ENCODE data around the gene TAF15.

TAF15 gene

GRCh38 chr17:35890774-35891155, 81.5 kb downstream of the TAF15 start:
- peak; percentile 27 for DNase-seq
- Histone ChIP-seq H3K4ac (ENCODE audit: low read depth, low read length) (no peak overlapping the region), H3K27ac (ENCODE audit: low read depth, low read length) (no peak overlapping the region), H3K4me2 (ENCODE audit: low read length) (no peak overlapping the region), H3K56ac (ENCODE audit: low read length) (no peak overlapping the region), H3K36me3 (ENCODE audit: control insufficient read depth, insufficient read depth, low read length) (no peaks in the 10 kb centered on the region), H2BK5ac (ENCODE audit: low read length) (no peak overlapping the region), H3K27me3 (ENCODE audit: insufficient read depth, low read length, poor library complexity) (no peaks in the 10 kb centered on the region), H3K18ac (ENCODE audit: low read length) (no peak overlapping the region), H2BK15ac (replicated peaks; ENCODE audit: low read depth) (no peak overlapping the region), H2BK120ac (ENCODE audit: low read depth, low read length) (no peak overlapping the region), H3K23ac (ENCODE audit: low read length) (no peak overlapping the region), H2AK5ac (ENCODE audit: low read length) (no peak overlapping the region), H4K5ac (ENCODE audit: low read length) (no peak overlapping the region), H3K79me2 (ENCODE audit: control insufficient read depth, insufficient read depth, low read length) (no peaks in the 10 kb centered on the region), H3K4me3 (ENCODE audit: low read length) (no peak overlapping the region), H4K8ac (ENCODE audit: low read depth, low read length) (no peak overlapping the region), H3K79me1 (ENCODE audit: low read length) (no peaks in the 10 kb centered on the region), H3K9ac (ENCODE audit: low read length) (no peak overlapping the region), H3K4me1 (ENCODE audit: control insufficient read depth, low read depth, low read length) (peaks cover 3% of the 10 kb centered on the region)
- no CpG with 5 or more reads among the region's 4 CpGs for WGBS (ENCODE audit: extremely low coverage, insufficient coverage, low lambda C conversion rate)

GRCh38 chr17:35891269-35891668, 82.0 kb downstream of the TAF15 start:
- no CpG with 5 or more reads among the region's 4 CpGs for WGBS (ENCODE audit: extremely low coverage, insufficient coverage, low lambda C conversion rate)
- no peak overlapping the region for H2BK5ac ChIP-seq (ENCODE audit: low read length)

DNA sequence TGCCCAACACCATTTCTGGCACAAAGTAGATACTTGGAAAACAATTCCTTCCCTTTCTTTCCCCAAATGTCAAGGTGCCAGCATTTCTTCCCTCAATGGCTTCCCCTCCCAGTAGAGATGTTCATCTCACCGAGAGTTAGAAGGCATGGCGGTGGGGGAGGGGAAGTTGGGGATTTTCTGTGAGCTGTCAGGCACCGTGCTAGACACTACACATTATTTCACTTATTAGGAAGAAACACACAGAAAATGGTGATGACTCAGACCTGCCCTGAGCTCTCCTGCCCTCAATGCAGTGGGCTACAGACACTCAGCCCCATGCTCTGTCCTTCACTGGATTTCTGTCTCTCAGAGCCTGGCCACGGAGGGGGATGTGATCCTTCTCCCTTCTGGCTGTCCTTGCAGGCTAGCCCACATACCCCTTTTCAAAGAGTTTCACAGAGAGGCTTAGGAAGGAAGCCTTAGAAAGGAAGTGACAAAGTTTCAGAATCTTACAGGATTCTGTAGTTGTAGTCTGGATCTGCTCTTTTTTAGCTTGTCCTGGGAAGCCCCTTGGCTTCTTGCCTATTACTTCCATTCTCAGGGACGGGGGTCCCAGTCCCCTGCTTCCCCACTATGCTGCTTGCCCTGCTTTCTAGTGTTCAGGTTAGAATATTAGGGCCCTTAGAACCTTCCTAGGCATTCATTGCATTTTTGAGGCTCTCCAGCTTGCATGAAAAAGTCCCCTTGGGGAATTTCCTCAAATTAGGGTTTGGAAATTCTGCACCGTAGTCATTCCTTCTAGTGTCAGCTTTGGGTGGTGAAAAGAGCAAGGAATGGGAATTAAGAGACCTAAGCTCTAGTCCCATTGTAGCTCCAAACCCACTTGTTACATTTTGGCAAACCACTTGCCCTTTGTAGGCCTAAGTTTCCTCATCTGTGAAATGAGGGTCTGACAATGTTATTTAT, 83.1 kb downstream of the TAF15 start:
- Histone ChIP-seq H3K56ac (ENCODE audit: low read length) (no peak overlapping the region), H3K27me3 (ENCODE audit: insufficient read depth, low read length, poor library complexity) (no peaks in the 10 kb centered on the region), H3K79me2 (ENCODE audit: control insufficient read depth, insufficient read depth, low read length) (no peaks in the 10 kb centered on the region), H3K18ac (ENCODE audit: low read length) (no peak overlapping the region), H4K5ac (ENCODE audit: low read length) (no peak overlapping the region), H4K8ac (ENCODE audit: low read depth, low read length) (no peak overlapping the region), H3K4ac (ENCODE audit: low read depth, low read length) (no peak overlapping the region), H3K4me3 (ENCODE audit: low read length) (no peak overlapping the region), H3K4me2 (ENCODE audit: low read length) (no peak overlapping the region), H2BK120ac (ENCODE audit: low read depth, low read length) (no peak overlapping the region), H3K36me3 (ENCODE audit: control insufficient read depth, insufficient read depth, low read length) (no peaks in the 10 kb centered on the region), H3K27ac (ENCODE audit: low read depth, low read length) (no peak overlapping the region), H3K23ac (ENCODE audit: low read length) (no peak overlapping the region), H3K4me1 (ENCODE audit: control insufficient read depth, low read depth, low read length) (peaks cover 3% of the 10 kb centered on the region), H2BK5ac (ENCODE audit: low read length) (no peak overlapping the region), H2BK15ac (replicated peaks; ENCODE audit: low read depth) (no peak overlapping the region), H3K9ac (ENCODE audit: low read length) (no peak overlapping the region), H2AK5ac (ENCODE audit: low read length) (no peak overlapping the region), H3K79me1 (ENCODE audit: low read length) (no peaks in the 10 kb centered on the region)
- WGBS (ENCODE audit: extremely low coverage, insufficient coverage, low lambda C conversion rate): no CpG with 5 or more reads among the region's 6 CpGs
- no peak for DNase-seq

More at GRCh38 chr17:35891269-35891668, 82.0 kb downstream of the TAF15 start:
- Histone ChIP-seq H3K4me1 (ENCODE audit: control insufficient read depth, low read depth, low read length) (peaks cover 3% of the 10 kb centered on the region), H3K56ac (ENCODE audit: low read length) (no peak overlapping the region), H3K9ac (ENCODE audit: low read length) (no peak overlapping the region), H2BK120ac (ENCODE audit: low read depth, low read length) (no peak overlapping the region), H4K8ac (ENCODE audit: low read depth, low read length) (no peak overlapping the region), H3K23ac (ENCODE audit: low read length) (no peak overlapping the region), H3K18ac (ENCODE audit: low read length) (no peak overlapping the region), H3K79me2 (ENCODE audit: control insufficient read depth, insufficient read depth, low read length) (no peaks in the 10 kb centered on the region), H3K4ac (ENCODE audit: low read depth, low read length) (no peak overlapping the region), H3K4me2 (ENCODE audit: low read length) (no peak overlapping the region), H3K27me3 (ENCODE audit: insufficient read depth, low read length, poor library complexity) (no peaks in the 10 kb centered on the region), H3K36me3 (ENCODE audit: control insufficient read depth, insufficient read depth, low read length) (no peaks in the 10 kb centered on the region), H2BK15ac (replicated peaks; ENCODE audit: low read depth) (no peak overlapping the region), H4K5ac (ENCODE audit: low read length) (no peak overlapping the region), H2AK5ac (ENCODE audit: low read length) (no peak overlapping the region), H3K79me1 (ENCODE audit: low read length) (no peaks in the 10 kb centered on the region), H3K27ac (ENCODE audit: low read depth, low read length) (no peak overlapping the region), H3K4me3 (ENCODE audit: low read length) (no peak overlapping the region)
- DNase-seq: no peak

DNA sequence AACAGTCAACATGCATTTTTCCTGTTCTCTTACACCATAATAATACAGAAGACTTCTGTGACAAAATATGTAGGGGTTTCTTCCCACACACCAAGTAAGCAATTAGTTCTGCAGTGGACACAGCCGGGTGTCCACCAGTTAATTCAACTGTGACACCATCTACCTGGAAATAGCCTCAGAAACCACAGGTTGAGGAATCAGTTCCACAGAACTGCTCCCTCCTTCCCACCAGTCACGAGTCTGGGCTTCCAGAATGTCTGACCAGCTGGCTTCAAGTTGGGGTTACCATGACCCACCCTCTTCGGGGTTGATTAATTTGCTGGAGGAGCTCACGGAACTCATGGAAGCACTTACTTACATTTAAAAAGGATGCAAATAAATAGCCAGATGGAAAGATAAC, 84.5 kb downstream of the TAF15 start:
- Histone ChIP-seq H2BK15ac (replicated peaks; ENCODE audit: low read depth) (no peak overlapping the region), H3K79me1 (ENCODE audit: low read length) (no peaks in the 10 kb centered on the region), H2BK5ac (ENCODE audit: low read length) (no peak overlapping the region), H3K4me3 (ENCODE audit: low read length) (no peak overlapping the region), H4K5ac (ENCODE audit: low read length) (no peak overlapping the region), H3K23ac (ENCODE audit: low read length) (no peak overlapping the region), H3K4me1 (ENCODE audit: control insufficient read depth, low read depth, low read length) (peaks cover 3% of the 10 kb centered on the region), H3K56ac (ENCODE audit: low read length) (no peak overlapping the region), H3K18ac (ENCODE audit: low read length) (no peak overlapping the region), H3K27ac (ENCODE audit: low read depth, low read length) (no peak overlapping the region), H2BK120ac (ENCODE audit: low read depth, low read length) (no peak overlapping the region), H3K27me3 (ENCODE audit: insufficient read depth, low read length, poor library complexity) (no peaks in the 10 kb centered on the region), H3K79me2 (ENCODE audit: control insufficient read depth, insufficient read depth, low read length) (no peaks in the 10 kb centered on the region), H3K36me3 (ENCODE audit: control insufficient read depth, insufficient read depth, low read length) (no peaks in the 10 kb centered on the region), H3K9ac (ENCODE audit: low read length) (no peak overlapping the region), H3K4me2 (ENCODE audit: low read length) (no peak overlapping the region), H3K4ac (ENCODE audit: low read depth, low read length) (no peak overlapping the region), H4K8ac (ENCODE audit: low read depth, low read length) (no peak overlapping the region), H2AK5ac (ENCODE audit: low read length) (no peak overlapping the region)
- DNase-seq: no peak
- no CpG with 5 or more reads among the region's 4 CpGs for WGBS (ENCODE audit: extremely low coverage, insufficient coverage, low lambda C conversion rate)

DNA sequence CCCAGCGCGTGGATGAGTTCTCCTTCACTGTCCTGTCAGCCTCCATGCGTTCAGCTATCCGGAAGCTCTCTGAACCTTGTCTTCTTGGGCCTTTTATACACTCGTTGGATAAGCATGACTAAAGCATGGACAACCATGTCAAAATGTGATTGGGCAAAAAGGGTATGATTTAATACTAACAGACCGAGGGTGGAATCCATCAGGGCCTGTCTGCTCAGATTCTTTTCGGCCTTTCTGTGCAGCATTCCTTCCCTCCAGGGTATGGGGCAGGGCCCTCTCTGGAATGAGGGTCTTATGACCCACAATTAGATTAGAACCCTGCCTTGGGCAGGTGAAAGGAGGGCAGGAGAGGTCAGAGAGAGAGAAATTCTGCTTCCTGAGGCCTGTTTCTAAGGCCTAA, 84.9 kb downstream of the TAF15 start:
- WGBS (ENCODE audit: extremely low coverage, insufficient coverage, low lambda C conversion rate): no CpG with 5 or more reads among the region's 7 CpGs
- no peak overlapping the region for H3K56ac ChIP-seq (ENCODE audit: low read length)

More for the DNA sequence above, 84.9 kb downstream of the TAF15 start:
- DNase-seq: no peak
- no peak overlapping the region for H3K4me2 ChIP-seq (ENCODE audit: low read length)
- no peaks in the 10 kb centered on the region for H3K27me3 ChIP-seq (ENCODE audit: insufficient read depth, low read length, poor library complexity)
- no peaks in the 10 kb centered on the region for H3K79me1 ChIP-seq (ENCODE audit: low read length)
- H3K27ac ChIP-seq (ENCODE audit: low read depth, low read length): no peak overlapping the region
- no peak overlapping the region for H4K5ac ChIP-seq (ENCODE audit: low read length)
- H4K8ac ChIP-seq (ENCODE audit: low read depth, low read length): no peak overlapping the region
- no peak overlapping the region for H3K23ac ChIP-seq (ENCODE audit: low read length)
- no peaks in the 10 kb centered on the region for H3K79me2 ChIP-seq (ENCODE audit: control insufficient read depth, insufficient read depth, low read length)
- H3K4ac ChIP-seq (ENCODE audit: low read depth, low read length): no peak overlapping the region
- H3K18ac ChIP-seq (ENCODE audit: low read length): no peak overlapping the region
- H3K4me3 ChIP-seq (ENCODE audit: low read length): no peak overlapping the region
- no peak overlapping the region for H3K9ac ChIP-seq (ENCODE audit: low read length)
- H2AK5ac ChIP-seq (ENCODE audit: low read length): no peak overlapping the region
- H2BK120ac ChIP-seq (ENCODE audit: low read depth, low read length): no peak overlapping the region
- no peaks in the 10 kb centered on the region for H3K36me3 ChIP-seq (ENCODE audit: control insufficient read depth, insufficient read depth, low read length)
- no peak overlapping the region for H2BK15ac ChIP-seq (replicated peaks; ENCODE audit: low read depth)
- H2BK5ac ChIP-seq (ENCODE audit: low read length): no peak overlapping the region
- H3K4me1 ChIP-seq (ENCODE audit: control insufficient read depth, low read depth, low read length): peaks cover 3% of the 10 kb centered on the region
